H1 (cell line): ENCODE measurements around the gene BCL2. TPM values are rescaled to one million over a fixed set of nuclear protein-coding genes. Genes with fewer than 3 reads are reported as not detected.

Experiments
- CTCF ChIA-PET: fragments of 300-600 bp; sonication (Branson Sonifier 250); formaldehyde crosslinking; loops from one replicate; lab custom pipeline; 2021; ENCODE audit not compliant: partially characterized antibody; lab: Charles Lee
- POLR2A ChIA-PET: fragments of 300-600 bp; sonication (Branson Sonifier 250); formaldehyde crosslinking; loops from one replicate; lab custom pipeline; 2021; ENCODE audit warnings: inconsistent platforms; ENCODE audit not compliant: partially characterized antibody; lab: Charles Lee
- DNase-seq, 2 experiments: peaks; one replicate each; pipeline versions ENCODE4 v3.0.0 to v3.0.0-alpha.2; 2010 to 2022; ENCODE audit warnings: low spot score in 2 of 2, low read depth in 1 of 2, mixed read lengths in 1 of 2
- FAIRE-seq: peaks from 2 replicates; lab custom pipeline; 2011; peaks lifted over from hg19 to GRCh38; lab: Jason Lieb, UNC
- H2AFZ ChIP-seq: 2 replicates; pipeline ENCODE4 v1.8.1; 2012; ENCODE audit warnings: low read length, inconsistent platforms
- H2AK5ac ChIP-seq: 2 replicates; pipeline ENCODE4 v1.6.1; 2013; ENCODE audit warnings: low read depth, low read length
- H2BK120ac ChIP-seq: replicated peaks from 2 replicates; pipeline ENCODE3; 2013; ENCODE audit warnings: low read depth, low read length, inconsistent platforms
- H2BK12ac ChIP-seq: 2 replicates; pipeline ENCODE4 v1.6.1; 2013; ENCODE audit warnings: low read depth, low read length
- H2BK15ac ChIP-seq: 2 replicates; pipeline ENCODE4 v1.6.1; 2013; ENCODE audit warnings: low read length
- H2BK20ac ChIP-seq: 2 replicates; pipeline ENCODE4 v1.6.1; 2013; ENCODE audit warnings: low read length
- H2BK5ac ChIP-seq: 2 replicates; pipeline ENCODE4 v1.6.1; 2013; ENCODE audit warnings: low read depth, low read length
- H3K14ac ChIP-seq: 2 replicates; pipeline ENCODE4 v1.6.1; 2013; ENCODE audit warnings: inconsistent platforms; ENCODE audit not compliant: insufficient read length
- H3K18ac ChIP-seq: 2 replicates; pipeline ENCODE4 v1.6.1; 2013; ENCODE audit warnings: low read length; ENCODE audit errors: extremely low read depth
- H3K23ac ChIP-seq: 2 replicates; pipeline ENCODE4 v1.6.1; 2013; ENCODE audit warnings: inconsistent platforms; ENCODE audit not compliant: insufficient read length
- H3K23me2 ChIP-seq: 2 replicates; pipeline ENCODE4 v1.6.1; 2013; ENCODE audit warnings: low read depth, low read length
- H3K27ac ChIP-seq: 2 replicates; pipeline ENCODE4 v1.6.1; 2011; ENCODE audit warnings: low read depth, low read length, inconsistent platforms
- H3K27me3 ChIP-seq, 4 experiments: replicated peaks in 1 of 4; 1 replicate in 1 of 4; 2 replicates in 3 of 4; pipeline versions ENCODE4 v1.6.1 to v1.8.1; 2011 to 2013; ENCODE audit warnings: low read length in 3 of 4, mild to moderate bottlenecking in 3 of 4, inconsistent platforms in 2 of 4, mixed read lengths in 2 of 4, moderate library complexity in 1 of 4; ENCODE audit not compliant: control insufficient read depth in 3 of 4, insufficient read depth in 3 of 4; ENCODE audit errors: extremely low read depth in 1 of 4
- H3K36me3 ChIP-seq, 4 experiments: 2 replicates each; pipeline versions ENCODE4 v1.6.1 to v1.8.1; 2011 to 2013; ENCODE audit warnings: mild to moderate bottlenecking in 4 of 4, low read length in 3 of 4, moderate library complexity in 2 of 4, control low read depth in 1 of 4, inconsistent platforms in 1 of 4; ENCODE audit not compliant: insufficient read depth in 4 of 4, control insufficient read depth in 2 of 4
- H3K4ac ChIP-seq: replicated peaks from 2 replicates; pipeline ENCODE3; 2013; ENCODE audit warnings: low read length, low read depth, mixed read lengths, inconsistent platforms; ENCODE audit not compliant: insufficient read length
- H3K4me1 ChIP-seq, 4 experiments: replicated peaks in 1 of 4; 1 replicate in 1 of 4; 2 replicates in 3 of 4; pipeline versions ENCODE4 v1.6.1 to v1.8.1; 2011 to 2013; ENCODE audit warnings: low read length in 3 of 4, inconsistent platforms in 2 of 4, mixed read lengths in 1 of 4; ENCODE audit not compliant: insufficient read depth in 4 of 4, control insufficient read depth in 3 of 4
- H3K4me2 ChIP-seq, 2 experiments: 2 replicates each; pipeline versions ENCODE4 v1.6.1 to v1.8.1; 2011 to 2013; ENCODE audit warnings: low read depth in 2 of 2, low read length in 2 of 2, control low read depth in 1 of 2, inconsistent platforms in 1 of 2, mild to moderate bottlenecking in 1 of 2; ENCODE audit not compliant: insufficient read depth in 1 of 2
- H3K4me3 ChIP-seq, 4 experiments: fragments of 200-600, 300-600 bp in 1 of 4; sonication (generic), shearing (Covaris generic), sonication (Bioruptor Twin) in 1 of 4; 2 replicates each; pipeline versions ENCODE4 v1.5.1 to v1.8.1; 2011 to 2016; ENCODE audit warnings: low read length in 4 of 4, low read depth in 3 of 4, control low read depth in 2 of 4, inconsistent platforms in 2 of 4, mild to moderate bottlenecking in 2 of 4, mixed read lengths in 1 of 4, moderate library complexity in 1 of 4; ENCODE audit not compliant: insufficient read depth in 2 of 4; ENCODE audit errors: extremely low read depth in 1 of 4
- H3K56ac ChIP-seq: replicated peaks from 2 replicates; pipeline ENCODE3; 2013; ENCODE audit warnings: low read depth, mild to moderate bottlenecking, mixed read lengths, low read length, inconsistent platforms; ENCODE audit not compliant: insufficient read length
- H3K79me1 ChIP-seq: 2 replicates; pipeline ENCODE4 v1.6.1; 2013; ENCODE audit warnings: low read depth, low read length, control low read depth
- H3K79me2 ChIP-seq, 2 experiments: 2 replicates each; pipeline versions ENCODE4 v1.6.1 to v1.8.1; 2012 to 2013; ENCODE audit warnings: low read length in 2 of 2, mild to moderate bottlenecking in 2 of 2, inconsistent platforms in 1 of 2; ENCODE audit not compliant: insufficient read depth in 2 of 2, control insufficient read depth in 1 of 2
- H3K9ac ChIP-seq, 4 experiments: replicated peaks in 1 of 4; 1 replicate in 1 of 4; 2 replicates in 3 of 4; pipeline versions ENCODE4 v1.6.1 to v1.8.1; 2011 to 2013; ENCODE audit warnings: low read depth in 3 of 4, low read length in 3 of 4, control low read depth in 2 of 4, mild to moderate bottlenecking in 2 of 4, moderate library complexity in 2 of 4, inconsistent platforms in 1 of 4; ENCODE audit errors: extremely low read depth in 1 of 4
- H3K9me3 ChIP-seq, 2 experiments: 2 replicates each; pipeline versions ENCODE4 v1.6.1 to v1.8.1; 2012 to 2013; ENCODE audit warnings: mild to moderate bottlenecking in 2 of 2, moderate library complexity in 2 of 2, control low read depth in 1 of 2, inconsistent platforms in 1 of 2, low read depth in 1 of 2, low read length in 1 of 2, mixed read lengths in 1 of 2; ENCODE audit not compliant: insufficient read depth in 2 of 2
- H4K20me1 ChIP-seq, 2 experiments: replicated peaks in 1 of 2; 2 replicates each; pipeline versions ENCODE3 to v1.8.1; 2011 to 2013; ENCODE audit warnings: inconsistent platforms in 2 of 2, low read length in 2 of 2, mild to moderate bottlenecking in 1 of 2; ENCODE audit not compliant: insufficient read depth in 2 of 2, control insufficient read depth in 1 of 2
- H4K5ac ChIP-seq: 2 replicates; pipeline ENCODE4 v1.6.1; 2013; ENCODE audit warnings: low read length, low read depth, mixed read lengths, inconsistent platforms; ENCODE audit not compliant: insufficient read length
- H4K8ac ChIP-seq: 2 replicates; pipeline ENCODE4 v1.8.0; 2013; ENCODE audit warnings: mild to moderate bottlenecking, moderate library complexity, low read length, inconsistent platforms; ENCODE audit not compliant: insufficient read depth; ENCODE audit errors: extremely low read depth
- H4K91ac ChIP-seq: replicated peaks from 2 replicates; pipeline ENCODE3; 2013; ENCODE audit warnings: low read length, mixed read lengths, inconsistent platforms; ENCODE audit not compliant: insufficient read length
- POU5F1 ChIP-seq: IDR thresholded peaks from 2 replicates; pipeline ENCODE4 v1.6.1; 2011; ENCODE audit warnings: low read depth, mild to moderate bottlenecking, low read length, moderate library complexity
- WGBS, 2 experiments: shearing (Covaris generic) in 1 of 2; methylation state at CpG; one replicate each; pipeline versions ENCODE4 v1.1.6 to v1.1.7; 2013 to 2015; ENCODE audit warnings: low lambda C conversion rate in 2 of 2, mixed read lengths in 2 of 2, inconsistent platforms in 1 of 2, low coverage in 1 of 2, missing lambda C conversion rate in 1 of 2; ENCODE audit not compliant: insufficient replicate concordance in 2 of 2, insufficient coverage in 1 of 2, insufficient read length in 1 of 2; ENCODE audit errors: extremely low coverage in 1 of 2, missing lambda C conversion rate in 1 of 2; 5-methylcytosine and 5-hydroxymethylcytosine counted together
- polyA plus RNA-seq, 7 experiments: library from polyadenylated mRNA; depleted of rRNA in 3 of 7; stranded (reverse) in 5 of 7; unstranded in 2 of 7; fragments of >200 nt in 5 of 7; fragments of 200-250 nt in 2 of 7; gene quantifications; 1 replicate in 5 of 7; 2 replicates in 1 of 7; 4 replicates in 1 of 7; pipeline versions ENCODE4 v1.2.1 to v1.2.3, GENCODE V29; 2011 to 2013; ENCODE audit warnings: missing spikeins in 2 of 7, mixed read lengths in 2 of 7
- total RNA-seq: library from RNA; stranded (reverse); fragmentation: NEBNext Ultra II Directional; extraction: Animal tissue kit (Norgen Biotek cat#: 25700); gene quantifications from 2 replicates; pipeline ENCODE4 v1.2.1, GENCODE V29; 2021

Gene BCL2
- total and polyA plus RNA-seq, 2 of the 8 experiments (the other 6 are each of a cell fraction or from before 2014, with no cell fraction given), result 0.59 to 4.5 TPM

GRCh38 chr18:63111671-63112402 is 207.7 kb downstream of the BCL2 start:
- Histone ChIP-seq H3K4ac (no peak overlapping the region), H3K9me3 (no peaks in the 10 kb centered on the region), H2BK20ac (no peak overlapping the region), H4K8ac (no peak overlapping the region), H3K4me1 (peaks cover 0 to 3% (median 0%) of the 10 kb centered on the region in 4 experiments; a peak in 1 of 7 replicates), H3K36me3 (no peaks in the 10 kb centered on the region), H4K20me1 (no peaks in the 10 kb centered on the region), H2BK120ac (no peak overlapping the region), H3K18ac (no peak overlapping the region), H3K79me1 (no peaks in the 10 kb centered on the region), H3K27ac (no peak overlapping the region), H2BK12ac (no peak overlapping the region), H3K14ac (no peak overlapping the region), H4K5ac (no peak overlapping the region), H3K9ac (no peak overlapping the region), H3K23ac (no peak overlapping the region), H2BK5ac (no peak overlapping the region), H2BK15ac (no peak overlapping the region), H2AFZ (no peak overlapping the region), H2AK5ac (no peak overlapping the region), H3K27me3 (no peaks in the 10 kb centered on the region), H4K91ac (no peak overlapping the region), H3K23me2 (no peaks in the 10 kb centered on the region), H3K79me2 (no peaks in the 10 kb centered on the region), H3K4me2 (no peak overlapping the region), H3K56ac (no peak overlapping the region), H3K4me3 (no peak overlapping the region)
- ChIA-PET CTCF (interaction anchor here (0.6 to 2.3 kb wide), 6 partner anchors 12 to 720 kb away, joined by 3 to 6 read pairs (median 3); no protein-coding TSS in a partner anchor), POLR2A (no interaction called here)
- FAIRE-seq, result no peak
- DNase-seq, result no peak
- 94% methylated on average over 4 of the region's 4 CpGs; no CpG with 5 or more reads in 1 of the 2 experiments for WGBS, 2 experiments
- TF ChIP-seq POU5F1, result no peak
